GM21515 (cell line): ENCODE data around the gene CRTAC1.

Experiments used
- ATAC-seq: cut with Tn5 transposase; IDR thresholded peaks from one replicate; pipeline ENCODE4 v1.9.1; 2021; ENCODE audit not compliant: unreplicated experiment

CRTAC1 gene

DNA sequence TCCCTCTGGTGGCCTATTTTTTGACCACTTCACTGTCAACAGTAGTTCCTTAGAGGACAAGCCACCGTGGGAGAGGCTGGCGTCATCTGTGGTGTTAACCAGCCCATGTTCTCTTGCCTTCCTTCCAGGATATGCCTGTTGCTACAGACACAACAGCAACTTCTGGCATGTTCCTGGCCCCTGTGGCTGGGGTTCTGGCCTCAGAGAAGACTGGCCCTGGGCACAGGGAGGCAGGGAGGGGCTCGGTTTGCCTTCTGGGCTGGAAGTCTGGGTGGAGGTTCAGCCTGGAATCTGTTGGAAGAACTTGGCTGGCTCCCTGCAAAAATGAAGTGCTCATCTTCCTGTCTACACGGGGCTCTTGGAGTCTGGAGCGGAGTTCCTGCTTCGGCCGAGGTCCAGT lies 155.0 kb downstream of the CRTAC1 start:
- ATAC-seq = no peak

DNA sequence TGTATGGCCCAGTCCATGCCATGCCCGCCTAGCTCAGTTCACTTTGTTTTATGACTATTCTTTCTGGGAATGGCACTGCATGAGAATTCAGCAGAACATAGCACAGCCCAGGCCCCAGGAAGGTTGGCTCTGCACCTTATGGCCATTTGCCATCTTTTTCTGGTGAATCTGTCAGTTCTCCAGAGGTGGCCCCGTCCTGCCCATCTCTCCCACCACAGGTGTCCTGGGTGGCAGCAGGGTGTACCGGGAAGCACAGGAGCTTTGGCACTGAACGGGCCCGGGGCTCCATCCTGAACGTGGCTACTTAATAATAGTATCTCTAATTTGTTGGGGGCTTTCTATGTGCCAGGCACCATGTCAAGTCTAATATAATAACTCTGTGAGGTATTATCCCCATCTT lies 156.1 kb downstream of the CRTAC1 start:
- ATAC-seq = no peak

DNA sequence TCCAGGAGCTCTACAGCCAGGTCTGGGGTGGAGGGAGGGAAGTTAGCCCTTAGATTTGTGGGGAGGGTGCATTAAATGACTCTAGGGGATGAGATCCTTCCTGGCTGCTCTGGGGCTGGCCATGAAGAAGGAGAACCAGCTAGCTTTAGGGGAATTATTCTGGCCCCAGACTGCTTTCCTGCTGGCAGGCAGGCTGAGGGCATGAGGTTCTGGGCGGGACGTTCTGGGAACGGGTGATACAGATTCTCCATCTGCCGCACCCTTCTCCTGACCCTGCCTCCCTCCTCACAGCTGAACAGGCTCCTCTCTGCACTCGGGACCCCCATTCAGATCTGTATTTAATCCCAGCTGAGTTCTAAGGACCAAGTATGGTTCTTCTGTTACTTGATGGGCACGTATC lies 156.9 kb downstream of the CRTAC1 start:
- ATAC-seq = no peak

DNA sequence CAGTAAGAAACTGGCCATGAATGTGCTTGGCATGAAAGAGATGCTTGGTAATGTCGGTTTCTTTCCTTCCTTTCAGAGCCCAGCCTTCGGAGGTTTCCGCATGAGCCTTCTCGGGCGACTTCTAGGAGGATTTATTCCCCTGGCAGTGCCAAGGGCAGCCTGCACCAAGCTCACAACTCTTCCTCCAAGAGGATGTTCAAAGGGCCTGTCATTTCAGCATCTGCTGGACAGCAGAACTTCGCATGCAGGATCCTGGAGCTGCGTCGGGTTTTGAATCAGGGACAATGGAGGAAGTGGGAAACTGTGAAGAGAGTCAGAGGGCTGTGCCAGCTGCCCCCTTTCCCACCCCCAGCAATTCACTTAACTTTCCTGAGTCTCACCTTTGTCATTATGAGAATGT lies 159.4 kb downstream of the CRTAC1 start:
- no peak for ATAC-seq

DNA sequence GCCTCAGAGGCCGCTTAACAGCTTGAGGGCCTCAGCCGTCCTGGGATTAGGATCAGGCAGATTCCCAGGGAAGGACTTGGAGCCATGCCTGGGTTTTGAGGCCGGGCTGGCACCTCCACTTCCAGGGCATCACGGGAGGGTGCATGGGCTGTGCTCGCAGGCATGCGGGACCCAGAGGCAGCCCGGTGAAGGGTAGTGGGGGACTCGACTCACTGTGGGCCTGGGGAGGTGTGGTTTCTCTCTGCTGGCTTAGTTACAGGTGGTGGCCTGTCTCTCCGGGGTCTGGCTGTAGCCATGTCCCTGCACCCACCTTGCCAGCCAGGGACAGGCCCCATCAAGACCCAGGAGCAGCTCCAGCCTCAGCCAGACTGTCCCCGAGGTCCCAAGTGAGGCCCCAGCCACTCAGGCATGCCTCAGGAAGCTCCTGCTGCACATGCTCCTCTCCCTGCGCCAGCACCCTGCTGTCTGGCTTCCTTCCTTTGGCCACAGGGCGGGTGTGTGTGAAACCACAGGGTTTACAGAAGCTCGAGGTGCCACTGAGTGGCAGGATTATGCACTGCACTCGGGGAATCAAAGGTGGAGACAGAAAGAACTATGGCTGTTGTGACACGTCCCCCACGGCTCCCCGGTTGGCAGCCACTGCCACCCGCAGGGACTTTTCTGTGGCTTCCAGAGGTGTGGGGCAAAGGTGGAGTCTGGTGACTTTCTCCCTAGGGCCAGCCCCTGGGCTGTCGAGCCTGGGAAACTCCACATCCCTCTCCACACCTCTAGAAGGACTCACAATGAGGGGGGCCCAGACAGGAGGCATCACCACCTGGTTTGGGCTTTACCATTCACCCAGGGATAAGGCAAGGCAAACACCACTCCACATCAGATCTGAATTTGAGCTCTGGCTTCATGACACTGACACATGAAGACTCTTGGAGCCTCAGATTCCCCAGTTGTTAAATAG lies 161.1 kb downstream of the CRTAC1 start:
- ATAC-seq = peak; percentile 87

DNA sequence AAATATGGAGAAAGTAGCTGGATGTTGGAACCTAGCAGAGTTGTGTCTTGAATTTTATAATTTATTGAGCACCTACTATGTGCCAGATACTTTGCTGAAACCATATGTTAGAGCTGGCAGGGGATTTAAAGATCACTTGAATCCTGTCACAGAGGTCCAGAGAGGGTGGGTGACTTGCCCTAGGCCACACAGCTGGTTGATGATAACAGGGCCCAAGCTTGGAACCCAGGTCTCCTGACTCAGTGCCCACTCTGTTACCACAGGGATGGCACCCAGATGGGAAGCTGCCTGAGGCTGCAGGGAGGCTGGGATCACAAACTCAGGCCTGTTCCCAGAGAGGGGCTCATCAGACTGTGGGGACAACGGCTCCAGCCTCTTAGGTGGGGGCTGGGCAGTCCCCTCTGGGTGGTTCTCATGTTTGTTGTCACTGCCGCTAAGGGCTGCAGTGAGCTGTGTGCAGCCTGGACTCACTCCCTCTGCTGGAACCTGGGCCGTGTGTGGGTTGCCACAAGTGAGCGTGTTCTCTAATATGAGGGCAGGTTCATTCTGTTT lies 162.2 kb downstream of the CRTAC1 start:
- no peak for ATAC-seq

DNA sequence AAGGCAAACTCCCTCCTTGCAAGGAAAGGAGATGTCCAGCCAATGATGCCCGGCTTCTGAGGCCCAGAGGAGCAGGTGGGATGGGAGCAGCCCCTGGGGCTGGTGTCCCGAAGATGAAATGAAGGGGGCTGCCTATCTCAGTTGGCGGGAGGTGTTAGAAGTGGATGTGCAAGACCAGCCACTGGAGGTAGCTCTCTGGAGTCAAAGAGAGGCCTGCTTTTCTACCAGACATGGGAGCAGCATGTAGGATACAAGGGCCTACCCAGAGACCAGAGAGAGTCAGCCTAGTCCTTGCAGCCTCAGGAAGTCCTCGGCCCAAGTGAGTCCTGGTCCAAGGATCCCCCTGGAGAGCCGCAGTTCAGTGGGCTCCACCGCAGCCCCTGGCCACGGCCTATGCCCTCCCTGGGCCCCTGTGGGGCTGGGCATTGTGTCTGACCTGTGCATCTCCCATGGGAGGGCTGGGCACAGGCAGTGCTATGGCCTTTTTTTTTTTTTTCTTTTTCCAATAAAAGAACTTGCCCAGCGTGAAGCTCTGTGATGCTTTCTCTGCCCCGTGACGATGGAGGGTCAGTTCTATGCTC lies 163.1 kb downstream of the CRTAC1 start:
- ATAC-seq = no peak

DNA sequence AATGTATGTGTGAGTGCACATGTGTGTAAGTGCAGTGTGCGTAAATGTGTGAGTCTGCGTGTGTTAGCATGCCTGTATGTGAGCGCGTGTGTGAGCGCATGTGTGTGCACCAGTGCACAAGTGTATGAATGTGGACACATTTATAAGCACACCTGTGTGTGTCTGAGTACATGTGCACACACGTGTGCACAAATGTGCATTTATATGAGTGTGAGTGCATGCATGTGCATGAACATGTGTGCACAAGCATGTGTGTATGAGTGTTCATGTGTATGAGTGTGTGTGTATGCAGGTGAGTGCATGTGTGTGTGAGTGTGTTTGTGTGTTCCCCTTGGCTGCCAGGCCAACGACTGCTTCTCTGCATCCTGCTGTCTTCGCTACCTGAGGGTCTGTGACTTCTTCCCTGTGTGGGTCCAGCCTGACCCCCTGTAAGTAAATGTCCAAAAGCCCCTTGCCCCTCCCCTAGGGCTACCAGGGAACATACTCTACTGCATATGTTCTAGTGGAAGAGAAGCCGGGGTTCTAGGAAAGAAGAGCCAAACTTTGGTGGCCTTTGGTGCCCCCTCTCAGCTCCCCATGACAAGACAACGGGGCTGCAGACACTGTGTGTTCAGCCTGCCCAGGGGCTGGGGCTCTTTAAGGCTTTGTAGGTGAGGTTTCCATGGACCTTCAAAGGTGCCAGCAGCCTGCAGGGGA lies 163.7 kb downstream of the CRTAC1 start:
- ATAC-seq = no peak

DNA sequence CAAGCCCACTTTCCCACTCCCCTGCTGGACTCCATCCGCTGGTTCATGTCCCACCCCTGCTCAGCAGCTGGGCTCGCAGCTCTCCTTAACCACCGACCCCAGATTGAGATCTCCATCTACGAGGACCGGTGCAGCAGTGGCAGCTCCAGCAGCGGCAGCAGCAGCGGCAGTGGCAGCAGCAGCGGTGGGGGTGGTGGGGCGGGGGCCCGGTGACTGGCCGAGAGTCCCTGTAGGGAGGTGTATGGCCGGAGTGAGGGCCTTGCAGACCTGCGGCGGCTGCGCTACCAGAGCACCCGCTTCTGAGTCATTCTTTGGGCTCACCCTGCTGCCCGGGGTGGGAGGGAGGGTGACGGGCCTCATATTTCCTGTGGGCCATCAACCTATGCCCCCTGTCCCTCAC lies 164.9 kb downstream of the CRTAC1 start:
- ATAC-seq = no peak

DNA sequence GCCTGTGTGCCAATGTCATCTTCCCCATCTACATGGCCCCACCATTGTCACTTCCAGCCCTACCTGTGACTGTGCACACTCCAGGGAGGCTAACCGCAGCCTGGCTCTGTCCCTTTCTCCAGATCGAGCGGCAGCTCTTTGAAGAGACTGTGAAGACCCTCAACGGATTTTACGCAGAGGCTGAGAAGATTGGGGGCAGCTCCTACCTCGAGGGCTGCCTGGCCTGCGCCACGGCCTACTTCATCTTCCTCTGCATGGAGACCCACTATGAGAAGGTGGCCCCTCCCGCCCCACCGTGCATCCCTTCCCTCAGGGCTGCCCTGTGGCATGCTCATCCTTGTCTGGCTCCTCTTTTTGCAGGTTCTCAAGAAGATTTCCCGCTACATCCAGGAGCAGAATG lies 166.6 kb downstream of the CRTAC1 start:
- no peak for ATAC-seq

DNA sequence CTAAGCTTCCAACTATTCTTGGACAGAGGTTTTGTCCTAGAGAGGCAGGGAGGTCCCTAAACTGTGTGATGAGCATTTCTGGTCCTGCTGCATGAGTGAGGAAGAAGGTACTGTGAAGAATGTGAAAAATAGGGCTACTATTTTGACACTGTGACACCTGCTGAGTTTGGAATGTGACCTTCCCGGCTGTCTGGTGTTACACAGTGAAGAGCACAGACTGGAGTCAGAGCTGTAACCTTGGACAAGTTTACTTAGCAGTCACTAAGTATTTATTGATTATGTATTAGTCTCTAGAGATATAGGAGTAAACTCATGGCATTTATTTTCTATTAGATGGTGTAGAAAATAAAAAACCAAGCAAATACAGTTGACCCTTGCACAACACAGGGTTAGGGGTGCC lies 168.5 kb downstream of the CRTAC1 start:
- ATAC-seq = no peak

DNA sequence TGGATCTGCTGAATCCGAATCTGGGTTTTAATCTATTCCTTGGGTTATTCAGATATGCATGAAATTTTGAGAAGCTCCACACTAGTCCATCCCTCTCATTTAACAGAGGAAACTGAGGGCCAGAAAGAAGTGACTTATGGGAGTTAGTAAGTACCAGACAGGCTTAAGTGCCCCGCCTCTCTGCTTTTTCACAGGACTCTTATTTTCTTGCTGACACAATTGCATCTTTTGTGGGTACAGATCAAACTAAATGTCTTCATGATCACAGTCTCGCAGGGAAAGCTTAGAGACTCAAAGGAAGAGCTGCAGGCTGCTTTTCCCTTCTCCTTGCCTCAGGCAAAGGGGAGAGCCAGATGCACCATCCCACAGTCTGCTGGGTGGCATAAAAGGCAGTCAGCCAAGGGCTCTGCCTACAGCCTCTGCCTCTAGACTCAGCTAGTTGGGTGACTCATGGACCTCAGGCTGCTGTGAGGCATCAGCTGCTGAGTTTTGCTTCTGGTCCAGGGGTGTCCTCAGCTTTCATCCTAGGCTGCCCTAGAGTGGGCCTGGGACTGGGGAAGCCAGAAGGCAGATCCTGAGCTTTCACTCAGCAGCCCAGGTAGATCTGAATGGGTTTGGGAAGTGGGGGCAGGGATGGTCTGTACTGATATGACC lies 169.2 kb downstream of the CRTAC1 start:
- ATAC-seq = no peak

DNA sequence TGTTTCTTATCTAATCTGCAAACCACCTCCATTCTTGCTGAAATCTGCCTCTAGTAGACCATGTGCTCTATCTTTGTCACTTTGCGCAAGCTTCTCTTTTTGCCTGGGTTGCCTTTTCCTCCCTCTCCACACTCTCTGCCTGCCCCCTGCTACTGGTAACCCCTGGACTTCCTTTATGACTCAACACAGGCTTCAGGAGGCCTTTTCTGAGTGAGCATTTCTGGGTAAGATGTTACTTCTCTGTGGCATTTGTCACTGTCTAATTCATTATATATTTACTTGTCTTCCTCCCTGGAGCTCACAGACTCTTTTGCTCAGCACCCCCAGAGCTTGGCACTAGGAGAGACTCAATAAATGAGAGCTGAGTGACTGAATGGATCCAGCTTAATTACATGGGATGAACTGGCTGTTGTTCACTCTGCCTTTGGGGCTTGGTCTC lies 172.4 kb downstream of the CRTAC1 start:
- ATAC-seq = no peak

DNA sequence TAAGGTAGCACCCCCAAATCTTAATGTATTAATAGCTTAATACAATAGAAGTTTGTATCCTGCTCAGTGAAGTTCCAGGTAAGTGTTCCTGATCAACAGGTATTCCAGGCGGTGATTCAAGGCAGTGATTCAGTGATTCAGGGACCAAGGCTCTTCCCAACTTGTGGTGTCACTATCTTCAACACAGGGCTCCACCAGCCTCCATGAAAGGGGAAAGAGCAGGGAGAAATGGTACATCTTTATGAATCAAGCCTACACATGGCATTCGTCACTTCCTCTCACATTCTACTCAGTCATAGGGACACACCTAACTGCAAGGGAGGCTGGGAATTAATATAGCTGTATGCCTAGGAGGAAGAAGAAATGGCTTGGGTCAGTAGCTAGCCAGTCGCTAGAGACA lies 175.7 kb downstream of the CRTAC1 start:
- ATAC-seq = no peak

DNA sequence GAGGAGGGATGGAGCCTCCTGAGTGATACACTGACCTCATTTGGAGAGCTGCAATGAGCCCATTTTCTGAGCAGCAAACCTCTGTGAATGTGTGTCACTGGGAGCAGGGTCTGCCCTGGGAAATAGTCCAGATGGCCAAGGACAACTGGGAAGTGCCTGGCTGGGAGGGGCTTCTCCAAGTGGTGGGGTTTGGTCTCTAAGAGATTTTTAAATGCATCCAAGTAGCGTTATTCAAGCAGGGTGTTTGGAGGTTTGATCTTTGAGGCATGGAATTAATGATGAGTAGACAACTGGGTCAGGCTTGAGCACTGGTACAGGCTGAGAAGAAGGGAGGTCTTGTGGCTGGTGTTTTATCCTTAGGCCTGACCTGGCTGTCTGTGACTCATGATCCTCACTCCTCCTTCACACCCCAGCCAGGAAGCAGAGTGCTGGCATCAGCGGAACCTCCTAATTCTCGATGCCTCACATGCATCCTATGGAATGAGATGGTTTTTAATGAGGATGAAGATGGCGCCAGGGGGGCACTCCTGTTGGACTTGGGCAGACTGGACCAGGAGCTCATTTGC lies 177.5 kb downstream of the CRTAC1 start:
- no peak for ATAC-seq

DNA sequence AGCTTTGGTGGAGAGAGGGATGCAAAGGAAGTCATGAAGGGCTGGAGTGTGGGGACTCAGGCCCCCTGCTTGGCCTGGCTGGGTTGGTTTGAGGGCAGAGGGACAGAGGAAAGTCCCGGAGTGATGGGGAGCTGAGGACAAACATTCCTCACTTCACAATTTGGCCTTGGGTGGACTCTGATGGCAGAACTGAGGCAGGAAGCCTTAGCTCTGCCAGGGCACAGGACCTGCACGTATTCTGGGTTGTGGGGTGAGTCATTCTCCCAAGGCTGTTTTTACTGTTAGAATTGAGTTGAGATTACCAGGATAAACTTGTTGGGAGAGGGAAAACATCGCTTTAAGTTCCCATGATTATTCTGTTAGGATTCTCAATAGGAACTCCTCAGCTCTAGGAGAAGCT lies 178.1 kb downstream of the CRTAC1 start:
- no peak for ATAC-seq

DNA sequence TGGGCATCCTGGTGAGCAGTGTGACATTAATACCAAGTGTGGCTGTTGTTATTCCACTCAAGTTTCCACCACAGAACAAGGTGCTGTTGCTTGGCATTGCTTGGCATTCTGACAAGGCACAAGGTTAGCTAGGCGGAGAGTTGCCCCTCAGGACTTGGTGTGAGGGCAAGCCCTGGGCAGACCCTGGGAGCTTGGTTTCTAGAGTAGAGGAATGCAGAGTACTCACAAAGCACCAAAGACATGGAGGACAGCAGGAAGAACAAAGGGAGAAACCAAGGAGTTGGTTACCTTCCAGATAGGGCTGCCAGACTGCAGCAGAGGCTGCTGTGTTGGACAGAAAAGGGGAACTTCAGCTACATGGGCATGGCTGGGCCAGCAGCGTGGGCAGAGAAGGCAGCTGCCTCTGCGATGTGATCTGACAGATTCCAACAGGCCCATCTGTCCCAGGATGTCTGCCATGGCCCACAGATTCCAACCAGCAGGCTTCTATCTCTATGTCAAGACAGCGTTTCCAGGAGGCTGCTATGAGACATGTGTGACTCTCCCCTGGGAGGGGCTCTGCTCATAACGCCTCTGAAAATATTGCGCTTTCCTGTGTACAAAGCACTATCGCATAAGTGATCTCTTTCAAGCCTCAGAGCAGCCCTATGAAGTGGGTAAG lies 178.9 kb downstream of the CRTAC1 start:
- ATAC-seq = no peak

DNA sequence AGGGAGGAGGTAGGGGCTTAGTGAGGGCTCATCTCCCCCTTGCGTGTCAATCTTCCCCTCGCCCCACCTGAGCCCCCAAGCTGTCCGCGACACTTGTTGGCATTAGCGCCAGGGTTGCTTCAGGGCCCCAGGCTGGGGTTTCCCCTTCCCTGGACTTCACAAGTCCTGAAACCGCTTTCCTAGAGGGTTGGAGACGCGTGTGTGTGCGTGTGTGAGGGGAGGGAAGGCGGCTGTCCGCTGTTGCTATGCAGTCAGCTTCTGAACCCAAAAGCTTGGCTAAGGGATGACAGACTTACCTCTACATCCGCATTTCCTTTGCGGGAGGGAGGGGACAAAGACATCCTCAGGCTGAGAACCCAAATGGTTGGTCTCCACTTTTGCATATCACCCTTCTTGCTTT lies 180.0 kb downstream of the CRTAC1 start:
- no peak for ATAC-seq

DNA sequence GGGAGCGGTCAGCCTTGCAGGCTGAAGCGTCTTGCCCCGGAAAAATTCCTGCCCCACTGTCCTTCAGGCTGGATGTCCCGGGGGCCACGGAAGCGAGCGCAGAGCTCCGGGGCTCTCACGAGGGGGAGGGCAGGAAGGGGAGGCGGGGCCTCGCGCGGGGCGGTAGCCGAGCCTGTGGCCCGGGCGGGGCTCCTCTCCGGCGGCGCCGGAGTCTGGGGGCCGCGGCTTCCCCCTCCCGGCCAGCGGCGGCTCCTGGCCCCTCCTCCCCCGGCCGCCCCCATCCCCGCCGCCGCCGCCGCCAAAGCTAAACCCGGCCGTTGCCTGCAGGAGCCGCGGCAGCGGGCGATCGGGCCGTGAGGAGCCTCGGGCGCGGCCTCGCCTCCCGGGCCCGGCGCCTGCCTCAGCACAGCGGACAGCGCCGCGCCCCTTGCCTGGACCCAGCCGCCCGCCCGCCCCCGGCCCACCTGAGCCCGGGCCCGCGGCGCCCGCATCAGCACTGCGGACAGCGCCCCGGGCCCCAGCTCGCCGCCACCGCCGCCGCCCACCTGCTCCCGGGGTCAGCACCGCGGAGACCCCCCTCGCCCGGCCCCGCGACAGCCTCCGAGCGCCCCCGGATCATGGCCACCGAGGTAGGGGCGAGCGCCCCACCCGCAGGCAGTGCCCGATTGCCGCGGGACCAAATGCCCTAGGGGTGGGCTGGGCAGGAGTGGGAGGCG lies 180.6 kb downstream of the CRTAC1 start, which contains the start of gene GOLGA7B:
Gene GOLGA7B, plus strand, starts transcription at position 157 of the 716 bp plus-strand sequence. Its CDS starts 461 bp downstream, at position 618.
- ATAC-seq = peak; percentile 49
